GM18909 (cell line): ENCODE data around the gene KCNIP1.
"Not testable (repeated sequence)": the region's sequence is repeated elsewhere in the genome, so short reads cannot be mapped to it uniquely, and the experiment has no call there.

Experiments
- ATAC-seq: cut with Tn5 transposase; IDR thresholded peaks from one replicate; pipeline ENCODE4 v1.9.1; 2021; ENCODE audit warnings: mild to moderate bottlenecking; ENCODE audit not compliant: unreplicated experiment, poor library complexity

The KCNIP1 gene

DNA sequence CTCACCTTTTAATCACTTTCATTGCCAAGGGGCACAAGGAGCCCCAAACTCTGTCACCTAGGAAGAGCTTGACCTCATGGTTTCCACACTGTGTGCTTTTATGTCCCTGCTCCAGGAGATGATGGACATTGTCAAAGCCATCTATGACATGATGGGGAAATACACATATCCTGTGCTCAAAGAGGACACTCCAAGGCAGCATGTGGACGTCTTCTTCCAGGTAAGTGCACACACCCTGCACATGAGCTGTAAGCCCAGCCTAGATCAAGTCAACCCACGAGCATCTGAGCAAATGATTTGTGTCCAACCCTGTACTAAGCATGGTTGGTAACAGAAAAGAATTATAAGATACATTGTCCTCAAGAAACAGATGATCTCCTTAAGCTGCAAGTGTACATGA, 228.9 kb downstream of the KCNIP1 start:
- no peak for ATAC-seq

DNA sequence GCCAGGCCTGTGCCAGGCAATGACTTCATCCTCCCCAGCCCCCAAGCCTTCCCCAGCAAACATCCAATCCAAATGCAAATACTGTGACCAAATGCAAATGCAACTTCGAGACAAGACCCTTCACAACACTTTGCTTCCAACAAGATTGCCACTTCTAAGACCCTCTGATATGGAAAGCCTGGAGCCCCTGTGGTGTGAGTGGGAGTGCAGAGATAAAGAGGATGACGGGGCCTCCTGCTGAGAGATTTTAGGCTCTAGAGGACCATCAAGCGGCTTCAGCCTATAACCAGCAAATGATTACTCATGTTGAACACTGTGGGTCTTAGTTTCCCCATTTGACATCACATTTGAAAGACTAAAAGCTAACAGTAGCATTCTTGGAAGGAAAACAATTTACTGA, 233.1 kb downstream of the KCNIP1 start:
- no peak for ATAC-seq

DNA sequence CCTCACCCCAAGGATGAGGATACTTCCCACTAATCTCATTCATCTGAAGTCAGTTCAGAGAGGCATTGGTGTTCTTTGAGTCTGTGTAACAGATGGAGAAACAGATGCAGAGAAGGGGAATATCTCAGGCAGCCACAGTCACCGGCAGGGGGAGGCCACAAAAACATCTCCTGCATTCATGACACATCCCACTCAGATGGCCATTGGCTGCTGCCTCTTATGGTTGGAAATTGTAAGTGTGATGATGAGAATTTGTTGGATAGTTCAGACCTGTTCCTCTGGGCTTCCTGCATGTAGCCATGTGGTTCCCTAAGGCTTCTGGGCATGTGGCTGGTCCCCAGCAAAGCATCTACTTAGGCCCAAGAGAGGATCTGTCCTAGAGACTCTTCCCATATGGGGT, 233.8 kb downstream of the KCNIP1 start:
- ATAC-seq = no peak

DNA sequence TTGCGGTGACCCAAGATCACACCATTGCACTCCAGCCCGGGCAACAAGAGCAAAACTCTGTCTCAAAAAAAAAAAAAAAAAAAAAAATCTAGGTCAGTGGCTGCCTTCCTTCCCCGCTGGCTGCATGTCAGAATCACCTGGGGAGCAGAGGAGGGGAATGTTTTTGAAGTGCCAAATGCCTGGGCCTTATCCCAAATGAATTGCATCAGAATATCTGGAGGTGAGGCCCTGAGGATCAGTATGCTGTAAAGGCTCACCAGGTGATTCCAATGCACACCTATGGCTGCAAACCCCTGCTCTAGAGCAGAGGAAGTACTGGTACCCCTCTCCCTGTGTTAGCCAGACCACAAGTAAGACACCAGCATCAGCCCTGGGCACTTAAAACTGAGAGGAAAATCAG, 235.0 kb downstream of the KCNIP1 start:
- ATAC-seq = no peak

DNA sequence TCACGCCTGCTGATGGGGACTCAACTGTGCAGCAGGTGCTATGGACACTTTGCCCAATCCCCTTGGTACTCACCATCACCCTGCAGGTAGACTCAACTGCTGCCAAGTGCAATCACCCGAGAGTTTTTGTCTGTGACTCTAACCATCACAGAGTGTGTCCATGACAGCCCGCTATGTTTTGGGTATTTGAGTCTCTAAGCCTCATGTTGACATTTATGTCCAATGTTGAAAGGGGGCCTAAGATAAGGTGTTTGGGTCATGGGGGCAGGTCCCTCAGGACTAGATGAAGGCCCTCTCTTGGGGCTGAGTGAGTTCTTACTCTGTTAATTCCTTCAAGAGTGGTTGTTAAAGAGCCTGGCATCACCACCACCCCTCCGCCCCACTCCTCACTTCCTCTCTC, 235.6 kb downstream of the KCNIP1 start:
- ATAC-seq = no peak

DNA sequence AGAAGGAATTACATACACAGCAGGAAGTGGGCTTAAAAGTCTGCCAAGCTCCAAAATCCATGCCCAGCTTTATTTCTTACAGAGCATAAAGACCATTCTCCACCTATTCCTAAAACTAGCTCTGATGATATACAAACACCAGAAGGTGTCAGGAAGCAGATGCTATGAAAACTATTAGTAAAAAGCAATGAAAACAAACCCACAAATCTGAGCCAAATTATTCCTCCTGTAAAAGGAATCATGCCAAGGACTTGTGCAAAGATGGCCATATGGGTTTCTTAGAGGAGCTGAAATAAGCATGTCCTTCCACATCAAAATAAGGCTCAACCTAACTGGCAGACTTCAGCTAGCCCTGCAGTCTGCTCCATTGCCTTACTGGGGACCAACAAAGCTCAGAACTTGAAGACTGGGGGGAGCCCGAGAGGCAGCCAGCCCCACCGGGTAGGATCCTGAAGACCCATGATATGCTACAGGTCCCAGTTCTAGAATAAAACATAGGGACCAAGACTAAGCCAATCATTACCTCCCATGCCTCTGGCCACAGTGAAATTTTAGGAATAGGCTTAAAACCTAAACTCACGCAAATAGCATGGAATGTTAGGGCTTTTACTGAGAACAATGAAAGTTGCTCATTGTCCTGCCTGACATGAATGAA, 236.9 kb downstream of the KCNIP1 start:
- no peak for ATAC-seq

DNA sequence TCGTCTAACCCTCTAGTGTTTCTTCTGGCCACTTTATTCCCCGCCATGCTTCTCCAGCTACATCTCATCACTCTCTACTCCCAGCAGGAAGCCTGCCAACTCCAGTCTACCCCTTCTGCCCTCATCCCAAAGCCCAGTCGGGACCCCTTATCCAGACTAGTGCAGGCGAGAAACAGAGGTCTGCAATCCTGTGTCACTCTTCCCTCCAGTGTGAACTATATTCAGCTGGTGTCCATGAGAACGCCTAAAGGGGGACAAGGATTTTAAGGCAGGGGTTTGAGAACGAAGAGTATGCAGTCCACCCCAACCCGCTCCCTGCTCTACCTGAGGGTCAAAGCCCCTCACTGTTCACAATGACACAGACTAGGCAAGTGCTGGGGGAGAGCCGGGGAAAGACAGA, 238.0 kb downstream of the KCNIP1 start:
- no peak for ATAC-seq

DNA sequence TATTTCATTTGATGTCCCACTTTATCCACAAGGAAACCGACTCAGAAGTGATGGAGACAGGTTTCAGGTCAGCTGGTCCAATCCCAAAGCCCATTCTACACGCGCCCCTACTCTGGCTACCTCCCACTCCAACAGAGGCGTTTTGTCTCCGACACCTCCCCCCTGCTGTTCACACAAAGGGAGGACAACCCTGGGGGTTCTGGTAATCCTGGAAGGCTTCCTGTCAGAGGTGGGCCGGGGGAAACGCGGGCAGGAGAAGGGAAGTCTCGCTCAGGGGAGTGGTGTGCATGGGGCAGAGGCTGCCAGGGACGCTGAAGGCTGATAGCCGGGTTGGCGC, 240.0 kb downstream of the KCNIP1 start:
- no peak for ATAC-seq

DNA sequence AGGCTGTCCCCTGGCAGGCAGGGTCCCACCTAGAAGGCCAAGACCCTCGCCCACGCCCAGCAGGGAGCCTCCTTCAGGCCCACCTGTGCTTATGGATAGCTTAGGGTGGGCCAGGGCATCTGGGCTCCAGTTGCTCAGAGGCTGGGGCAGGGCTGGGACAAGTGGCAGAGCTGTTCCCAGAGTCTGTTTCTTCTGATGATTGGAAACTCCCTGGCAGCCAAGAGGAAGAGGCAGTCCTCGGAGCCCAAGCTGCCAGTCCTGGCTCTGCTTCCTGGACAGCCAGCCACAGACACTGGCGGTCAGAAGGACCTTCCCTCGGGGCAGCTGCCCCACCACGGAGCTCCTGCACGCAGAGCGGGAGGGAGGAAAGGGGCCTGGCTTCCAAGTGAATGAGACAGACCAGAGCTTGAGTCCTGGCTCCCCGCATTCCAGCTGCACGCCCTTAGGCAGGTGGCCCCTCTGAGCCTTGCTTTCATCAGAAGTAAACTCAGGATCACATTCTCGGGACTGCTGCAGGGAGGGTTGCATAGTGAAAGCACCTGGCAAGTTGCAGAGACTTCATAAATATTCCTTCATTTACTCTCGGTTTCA, 241.8 kb downstream of the KCNIP1 start:
- ATAC-seq = no peak

DNA sequence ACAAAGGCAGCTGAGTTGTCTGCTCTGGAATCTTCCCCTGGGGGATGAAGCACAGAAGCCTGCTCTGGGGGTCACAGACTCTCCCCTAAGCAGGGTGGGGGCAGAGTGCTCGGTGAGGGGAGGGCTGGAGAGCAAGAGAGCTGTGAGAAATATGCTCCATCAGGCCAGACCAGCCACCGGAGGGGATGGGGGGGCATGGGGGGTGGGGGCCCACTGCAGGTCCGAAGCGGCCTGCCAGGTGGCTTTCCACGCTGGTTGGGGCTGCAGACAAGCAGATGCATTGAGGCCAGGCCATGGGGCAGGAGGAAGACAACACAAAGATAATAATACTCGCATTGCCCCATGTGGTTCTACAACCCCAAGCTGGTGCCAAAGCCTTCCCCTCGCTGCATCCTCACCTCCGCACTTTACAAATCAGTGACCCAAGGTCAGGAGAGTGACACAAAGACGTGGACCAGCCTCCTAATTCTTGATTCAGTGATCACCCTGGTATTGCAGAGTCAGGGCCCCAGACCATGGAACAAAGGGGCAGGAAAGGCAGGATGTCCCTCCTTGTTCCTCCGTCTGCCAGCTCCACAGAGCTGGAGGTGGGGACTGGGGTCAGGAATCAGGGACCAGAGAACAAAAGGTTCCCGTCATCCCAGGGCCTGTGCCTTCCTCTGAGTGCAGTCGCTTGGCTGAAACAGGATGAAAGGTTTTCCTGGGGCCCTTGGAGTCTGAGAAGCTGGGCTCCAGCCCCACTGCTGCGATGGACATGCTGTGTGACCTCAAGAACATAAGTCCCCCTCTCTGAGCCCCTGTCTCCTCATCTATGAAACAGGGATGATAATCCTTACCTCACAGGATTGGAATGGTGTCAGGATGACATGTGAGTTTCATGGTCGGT, 242.5 kb downstream of the KCNIP1 start:
- no peak for ATAC-seq

DNA sequence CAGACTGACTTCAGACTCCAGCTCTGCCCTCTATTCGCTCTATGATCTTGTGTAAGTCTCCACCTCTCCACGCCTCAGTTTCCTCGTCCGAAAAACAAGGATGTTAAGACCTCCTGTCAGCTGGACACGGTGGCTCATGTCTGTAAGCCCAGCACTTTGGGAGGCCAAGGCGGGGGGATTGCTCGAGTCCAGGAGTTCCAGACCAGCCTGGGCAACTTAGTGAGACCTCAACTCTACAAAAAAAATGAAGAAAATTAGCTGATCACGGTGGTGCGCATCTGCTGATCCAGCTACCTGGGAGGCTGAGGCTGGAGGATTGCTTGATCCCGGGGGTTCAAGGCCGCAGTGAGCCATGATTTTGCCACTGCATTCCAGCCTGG, 243.1 kb downstream of the KCNIP1 start:
- no peak for ATAC-seq

DNA sequence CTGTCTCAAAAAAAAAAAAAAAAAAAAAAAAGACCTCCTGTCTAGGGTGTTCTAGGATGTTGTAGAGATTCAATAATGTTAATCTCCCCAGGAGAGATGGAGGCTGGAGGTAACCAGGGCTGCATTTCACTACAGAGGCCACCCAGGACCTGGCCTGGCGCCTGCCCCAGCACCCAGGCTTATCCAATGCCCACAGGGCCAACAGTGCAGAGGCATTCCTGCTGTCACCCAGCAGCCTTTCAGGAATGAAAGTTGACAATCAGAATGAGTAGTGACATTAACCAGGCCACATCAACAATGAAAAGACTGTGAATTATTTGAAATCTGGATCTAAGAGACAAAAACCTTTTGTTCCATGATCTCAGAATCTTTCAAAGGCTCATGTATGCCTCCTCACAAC, 243.5 kb downstream of the KCNIP1 start:
- no peak for ATAC-seq

DNA sequence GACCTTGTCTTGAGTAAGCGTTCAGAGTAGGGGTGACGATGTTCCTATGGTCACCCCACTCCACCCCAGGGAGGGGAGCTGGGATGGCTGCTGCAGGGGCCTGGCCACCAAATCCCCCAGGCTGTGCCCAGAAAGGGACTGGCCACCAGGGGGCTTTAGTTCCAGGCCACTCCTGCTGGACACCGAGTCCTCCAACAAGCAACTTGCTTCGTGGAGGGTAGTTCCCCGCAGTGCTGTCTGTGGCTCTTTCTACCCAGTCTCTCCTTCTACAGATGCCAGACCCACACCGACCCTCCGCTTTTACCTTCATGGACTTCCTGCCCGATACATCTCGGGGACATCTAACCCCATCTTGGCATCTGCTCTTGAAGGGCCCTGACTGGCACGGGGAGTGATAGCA, 244.0 kb downstream of the KCNIP1 start:
- ATAC-seq = no peak

DNA sequence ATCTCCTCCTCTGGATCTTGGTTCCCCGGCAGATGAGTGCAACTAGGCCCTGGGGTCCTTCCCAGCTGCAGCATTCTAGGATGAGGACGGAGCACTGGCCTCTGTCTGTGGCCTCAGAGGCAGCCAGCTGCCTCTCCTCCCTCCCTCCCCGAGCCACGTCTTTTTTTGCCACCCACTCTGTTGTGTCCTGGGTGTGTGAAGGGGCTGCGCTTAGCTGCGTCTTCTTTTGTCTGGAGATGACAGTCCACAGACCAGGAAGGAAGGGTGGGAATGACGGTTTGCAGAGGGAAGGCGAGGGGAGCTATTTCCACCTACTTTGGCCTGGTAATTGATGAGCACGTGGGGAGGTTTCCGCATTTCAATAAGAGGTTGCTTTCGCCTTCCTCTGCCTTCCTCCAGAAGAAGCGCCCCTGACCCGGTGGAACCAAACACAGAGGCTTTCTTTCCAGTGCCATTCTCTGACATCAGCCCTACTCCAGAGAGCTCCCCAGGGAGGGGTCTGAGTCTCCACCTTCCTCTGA, 245.2 kb downstream of the KCNIP1 start:
- ATAC-seq = no peak

DNA sequence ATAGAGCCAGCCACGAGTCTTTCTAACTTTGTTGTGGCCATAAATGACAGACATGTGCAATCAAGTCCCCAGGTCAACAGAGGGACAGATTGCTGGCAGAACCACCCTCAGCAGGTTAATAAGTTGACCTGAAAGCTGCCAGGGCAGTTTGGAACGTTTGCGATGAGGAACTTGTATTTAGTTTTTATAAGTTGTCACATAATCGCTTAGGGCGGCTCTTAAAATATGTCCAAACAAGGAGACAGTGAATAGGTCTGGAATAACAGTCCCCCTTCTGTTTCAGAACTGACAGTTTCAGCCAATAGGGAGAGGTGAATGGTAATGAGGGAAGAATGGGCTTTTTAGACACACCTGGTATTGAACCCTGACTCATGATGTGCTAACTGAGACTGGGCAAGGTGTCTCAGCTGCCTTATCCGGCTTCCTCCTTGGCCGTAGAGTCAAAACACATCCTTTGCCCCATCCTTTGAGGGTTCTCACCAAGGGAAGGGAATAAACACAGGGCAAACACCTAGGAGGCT, 246.2 kb downstream of the KCNIP1 start:
- ATAC-seq = no peak

DNA sequence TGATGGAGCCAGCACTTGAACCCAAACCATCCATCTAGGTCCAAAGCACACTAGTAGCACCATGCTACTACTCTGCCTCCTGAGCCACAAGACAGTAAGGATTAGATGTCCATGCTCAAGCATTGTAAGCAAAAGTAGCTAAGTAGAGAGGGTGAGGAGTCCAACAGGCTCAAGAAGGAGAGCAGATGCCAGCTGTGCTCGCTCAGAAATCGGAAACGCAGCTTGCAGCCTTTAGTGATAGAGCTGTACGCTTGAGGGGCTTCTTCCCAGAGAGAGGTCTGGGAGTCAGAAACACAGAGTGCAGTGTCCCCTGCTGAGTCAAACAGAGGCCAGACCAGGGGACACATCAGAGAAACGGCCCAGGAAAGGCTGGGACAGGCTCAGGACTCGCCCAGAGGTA, 247.0 kb downstream of the KCNIP1 start:
- no peak for ATAC-seq

DNA sequence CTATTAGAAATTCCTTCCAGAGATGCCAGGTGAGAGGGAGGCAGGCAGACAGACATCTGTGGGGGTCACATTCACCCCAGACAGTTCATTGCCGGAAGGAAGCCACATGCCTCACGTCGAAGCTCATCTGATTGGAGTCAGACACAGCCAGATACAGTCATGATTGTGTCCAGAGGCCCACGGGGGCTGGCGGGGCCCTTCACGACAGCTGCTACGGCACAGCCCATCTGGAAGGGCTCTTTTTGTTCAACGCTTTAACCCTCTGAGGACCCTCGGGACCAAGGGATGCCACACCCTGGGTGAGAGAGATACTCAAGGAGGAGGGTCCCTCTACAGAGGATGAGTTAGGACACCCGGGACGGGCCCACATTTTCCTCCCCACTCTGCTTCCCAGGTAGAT, 247.8 kb downstream of the KCNIP1 start:
- no peak for ATAC-seq

DNA sequence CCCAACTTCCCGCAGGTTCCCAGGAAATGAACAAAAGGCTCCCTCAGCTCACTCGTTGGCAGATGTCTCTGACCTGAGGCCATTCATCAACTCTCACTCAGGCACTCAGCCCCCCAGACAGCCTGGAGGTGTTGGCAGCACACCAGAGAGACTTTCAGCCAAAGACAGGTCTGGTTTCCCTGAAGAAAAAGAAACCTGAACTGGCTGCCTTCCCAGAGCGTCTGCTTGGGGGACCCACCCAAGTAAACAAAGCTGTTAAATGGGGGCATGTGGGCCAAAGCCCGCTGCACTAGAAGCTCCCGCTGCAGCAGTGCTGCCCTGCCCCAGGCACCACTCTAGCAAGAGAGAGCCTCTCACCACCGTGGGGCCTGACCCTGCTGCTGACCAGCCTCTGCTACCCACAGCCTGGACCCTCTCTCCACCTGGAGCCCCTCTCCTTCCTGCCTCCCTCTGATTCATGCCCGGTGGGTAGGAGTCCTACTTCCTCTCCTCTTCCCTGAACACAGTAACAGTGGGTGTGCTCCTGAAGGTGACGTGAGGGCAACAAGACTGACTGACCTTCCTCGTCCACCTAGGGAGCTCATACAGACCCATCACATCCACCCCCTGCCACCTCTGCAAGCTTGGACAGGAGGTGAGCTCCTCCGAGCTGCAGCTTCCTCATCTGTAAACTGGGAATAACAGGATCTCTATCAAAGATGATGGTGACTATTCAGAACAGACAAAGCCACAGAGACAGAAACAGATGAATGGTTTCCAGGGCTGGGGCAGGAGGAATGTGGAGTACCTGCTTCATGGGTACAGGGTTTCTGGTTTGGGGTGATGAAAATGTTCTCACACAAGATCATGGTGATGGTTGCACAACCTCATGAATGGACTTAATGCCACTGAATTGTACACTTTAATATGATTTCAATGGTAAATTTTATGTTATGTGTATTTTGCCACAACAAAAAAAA, 248.7 kb downstream of the KCNIP1 start:
- ATAC-seq = no peak

DNA sequence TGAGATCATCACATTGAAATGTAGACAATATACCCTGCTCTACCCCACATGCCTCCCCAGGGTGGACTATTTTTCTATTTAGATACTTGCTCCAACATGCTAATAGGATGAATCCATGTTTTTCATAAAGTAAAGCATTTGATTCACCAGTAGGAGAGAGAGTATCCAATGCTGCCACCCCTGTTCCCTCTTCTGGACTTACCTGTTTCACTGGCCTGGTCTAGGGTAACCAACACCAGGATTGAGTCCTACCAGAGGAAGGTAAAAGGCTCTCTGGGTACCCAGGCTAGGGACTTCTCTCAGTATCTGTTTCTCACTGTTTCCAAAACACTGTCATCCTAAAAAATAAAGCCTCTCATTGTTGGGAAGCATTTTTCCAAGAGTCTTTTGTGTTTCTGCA, 249.5 kb downstream of the KCNIP1 start:
- ATAC-seq = no peak

DNA sequence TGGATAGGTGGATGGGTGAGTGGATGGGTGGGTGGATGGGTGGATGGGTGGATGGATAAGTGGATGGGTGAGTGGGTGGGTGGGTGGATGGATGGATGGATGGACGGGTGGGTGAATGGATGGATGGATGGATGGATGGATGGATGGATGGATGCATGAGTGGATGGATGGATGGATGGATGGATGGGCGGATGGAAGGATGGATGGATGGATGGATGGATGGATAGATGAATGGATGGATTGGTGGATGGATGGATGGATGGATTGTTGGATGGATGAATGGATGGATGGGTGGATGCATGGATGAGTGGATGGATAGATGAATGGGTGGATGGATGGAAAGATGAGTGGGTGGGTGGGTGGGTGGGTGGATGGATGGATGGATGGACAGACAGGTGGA, 250.7 kb downstream of the KCNIP1 start:
- not testable (repeated sequence) for ATAC-seq
